Natural killer cell (primary cell): ENCODE data around the gene ADAM22. TPM values are rescaled to one million over a fixed set of nuclear protein-coding genes. Genes with fewer than 3 reads are reported as not detected.
"Not testable (repeated sequence)": the region's sequence is repeated elsewhere in the genome, so short reads cannot be mapped to it uniquely, and the experiment has no call there.

Experiments
- ATAC-seq, 3 donors: fragments of 150-1000 bp in 2 of 3; fragments of 200-7000 bp in 1 of 3; cut with Tn5 transposase; 1 replicate in 1 of 3; 2 replicates in 2 of 3; pipeline ENCODE4 v1.10.0; 2021; ENCODE audit warnings: mild to moderate bottlenecking in 2 of 3, moderate library complexity in 2 of 3
- DNase-seq, 2 donors: peaks; one replicate each; pipeline versions ENCODE4 v3.0.0 to v3.0.0-alpha.2; 2013 to 2021; ENCODE audit warnings: mixed read lengths in 1 of 2
- H3K27ac ChIP-seq: one replicate; pipeline ENCODE4 v1.5.1; 2013; ENCODE audit warnings: mild to moderate bottlenecking, low read length
- H3K27me3 ChIP-seq: one replicate; pipeline ENCODE4 v1.6.1; 2013; ENCODE audit warnings: low read length; ENCODE audit not compliant: control insufficient read depth, insufficient read depth
- H3K36me3 ChIP-seq: one replicate; pipeline ENCODE4 v1.6.1; 2013; ENCODE audit warnings: low read length; ENCODE audit not compliant: control insufficient read depth, insufficient read depth
- H3K4me1 ChIP-seq: one replicate; pipeline ENCODE4 v1.6.1; 2013; ENCODE audit warnings: low read length; ENCODE audit not compliant: control insufficient read depth, insufficient read depth
- H3K4me3 ChIP-seq: one replicate; pipeline ENCODE4 v1.5.1; 2013; ENCODE audit warnings: low read length
- H3K9me3 ChIP-seq: one replicate; pipeline ENCODE4 v1.6.1; 2013; ENCODE audit warnings: low read length; ENCODE audit not compliant: control insufficient read depth, insufficient read depth
- H3K27ac Mint-ChIP-seq, 2 donors: one replicate each; pipeline ENCODE4 v1.8.0; 2022; ENCODE audit warnings: mild to moderate bottlenecking in 2 of 2, mixed read lengths in 2 of 2, moderate library complexity in 1 of 2
- H3K27me3 Mint-ChIP-seq, 2 donors: one replicate each; pipeline ENCODE4 v1.8.0; 2022; ENCODE audit warnings: low read depth in 2 of 2, mixed read lengths in 2 of 2
- H3K36me3 Mint-ChIP-seq: one replicate; pipeline ENCODE4 v1.8.0; 2022; ENCODE audit warnings: mixed read lengths
- H3K4me1 Mint-ChIP-seq, 2 donors: one replicate each; pipeline ENCODE4 v1.8.0; 2022; ENCODE audit warnings: mixed read lengths in 2 of 2
- H3K4me3 Mint-ChIP-seq: one replicate; pipeline ENCODE4 v1.8.0; 2022; ENCODE audit warnings: mild to moderate bottlenecking, moderate library complexity, mixed read lengths
- H3K9me3 Mint-ChIP-seq, 2 donors: one replicate each; pipeline ENCODE4 v1.8.0; 2022; ENCODE audit warnings: mixed read lengths in 2 of 2
- CTCF ChIP-seq: fragments of 200-600 bp; IDR thresholded peaks from one replicate; pipeline ENCODE4 v1.8.0; 2022; ENCODE audit warnings: antibody characterized with exemption
- WGBS: methylation state at CpG from one replicate; pipeline ENCODE4 v1.1.7; 2013; ENCODE audit warnings: missing lambda C conversion rate; ENCODE audit not compliant: insufficient coverage; 5-methylcytosine and 5-hydroxymethylcytosine counted together
- intact Hi-C: fragments of 100-400 bp; cut with micrococcal nuclease; formaldehyde crosslinking; loops from one replicate; pipeline ENCODE4 v1.14.2; 2022
- total RNA-seq, 4 donors: library from RNA; stranded (reverse); fragments of 120-200 nt in 1 of 4; gene quantifications; one replicate each; pipeline versions ENCODE4 v1.2.3 to v1.2.4, GENCODE V29; 2013 to 2022

Gene ADAM22
- total RNA-seq, 3 donors from 2014 or later (not counting 1 experiment from before 2014, with no cell fraction given): 3.0 to 5.4 (median 3.7) TPM

GRCh38 chr7:88156356-88156755, 222.3 kb downstream of the ADAM22 start:
- Histone ChIP-seq H3K27ac (no peak overlapping the region), H3K36me3 (no peaks in the 10 kb centered on the region), H3K27me3 (no peaks in the 10 kb centered on the region), H3K4me1 (no peaks in the 10 kb centered on the region), H3K9me3 (no peaks in the 10 kb centered on the region), H3K4me3 (no peak overlapping the region)
- intact Hi-C loops: no loop called here
- DNase-seq: no peak
- no CpG with 5 or more reads among the region's 1 CpG for WGBS
- H3K36me3 Mint-ChIP-seq: peaks cover 35% of the 10 kb centered on the region
- TF ChIP-seq CTCF: no peak
- H3K4me3 Mint-ChIP-seq: no peak overlapping the region
- no peak for ATAC-seq
- H3K27me3 Mint-ChIP-seq: no peaks in the 10 kb centered on the region
- H3K4me1 Mint-ChIP-seq: no peaks in the 10 kb centered on the region
- no peak overlapping the region for H3K27ac Mint-ChIP-seq
- peaks cover 6 to 14% of the 10 kb centered on the region in 2 donors for H3K9me3 Mint-ChIP-seq

- H3K4me1 Mint-ChIP-seq, H3K4me3 ChIP-seq, H3K36me3 ChIP-seq, H3K4me1 ChIP-seq, DNase-seq, ATAC-seq, intact Hi-C loops, H3K27me3 ChIP-seq, H3K4me3 Mint-ChIP-seq, H3K9me3 ChIP-seq, H3K27ac ChIP-seq, H3K27me3 Mint-ChIP-seq, H3K27ac Mint-ChIP-seq: not testable (repeated sequence)
- H3K36me3 Mint-ChIP-seq: peaks cover 35% of the 10 kb centered on the region
- WGBS: 90% methylated on average over 2 of the region's 2 CpGs
- H3K9me3 Mint-ChIP-seq: peaks cover 8 to 17% of the 10 kb centered on the region in 2 donors
Measured at GRCh38 chr7:88159741-88160140, 225.7 kb downstream of the ADAM22 start.

- no peaks in the 10 kb centered on the region for H3K36me3 Mint-ChIP-seq
- no peak overlapping the region for H3K4me3 Mint-ChIP-seq
- H3K4me1 Mint-ChIP-seq: no peaks in the 10 kb centered on the region
- Histone ChIP-seq H3K4me1 (no peaks in the 10 kb centered on the region), H3K36me3 (no peaks in the 10 kb centered on the region), H3K4me3 (no peak overlapping the region), H3K27ac (no peak overlapping the region), H3K9me3 (no peaks in the 10 kb centered on the region), H3K27me3 (no peaks in the 10 kb centered on the region)
- H3K27ac Mint-ChIP-seq: no peak overlapping the region
- DNase-seq (no peak), ATAC-seq (no peak)
- intact Hi-C loops: no loop called here
- H3K27me3 Mint-ChIP-seq: no peaks in the 10 kb centered on the region
- no peak for TF ChIP-seq CTCF
- peaks cover 2 to 3% of the 10 kb centered on the region in 2 donors for H3K9me3 Mint-ChIP-seq
Measured at GRCh38 chr7:88165697-88166096, 231.6 kb downstream of the ADAM22 start.

GRCh38 chr7:88167223-88167622, 233.2 kb downstream of the ADAM22 start:
- H3K27me3 ChIP-seq: no peaks in the 10 kb centered on the region
- H3K27ac Mint-ChIP-seq: no peak overlapping the region
- no peaks in the 10 kb centered on the region for H3K36me3 Mint-ChIP-seq
- H3K27ac ChIP-seq: no peak overlapping the region
- no peak overlapping the region for H3K4me3 ChIP-seq
- H3K9me3 ChIP-seq: no peaks in the 10 kb centered on the region
- no peak overlapping the region for H3K4me3 Mint-ChIP-seq
- H3K4me1 ChIP-seq: no peaks in the 10 kb centered on the region
- no peak for TF ChIP-seq CTCF
- 88% methylated on average over 2 of the region's 2 CpGs for WGBS
- intact Hi-C loops: no loop called here
- ATAC-seq (no peak), DNase-seq (no peak)
- no peaks in the 10 kb centered on the region for H3K36me3 ChIP-seq
- H3K27me3 Mint-ChIP-seq: no peaks in the 10 kb centered on the region
- no peaks in the 10 kb centered on the region for H3K9me3 Mint-ChIP-seq
- H3K4me1 Mint-ChIP-seq: no peaks in the 10 kb centered on the region
